Keratinocyte (primary cell): ENCODE data around the gene ABCA3. TPM values are rescaled to one million over a fixed set of nuclear protein-coding genes. Genes with fewer than 3 reads are reported as not detected.

ENCODE experiments used
- DNase-seq: peaks from one replicate; pipeline ENCODE4 v3.0.0-alpha.2; 2011; ENCODE audit warnings: low read depth, missing footprints, low spot score
- FAIRE-seq: peaks from 2 replicates; lab custom pipeline; 2011; peaks lifted over from hg19 to GRCh38; lab: Jason Lieb, UNC
- H2AFZ ChIP-seq: 2 replicates; pipeline ENCODE4 v1.6.0; 2012; ENCODE audit warnings: low read length, control low read depth, inconsistent platforms; ENCODE audit not compliant: control insufficient read depth
- H3K27ac ChIP-seq: 2 replicates; pipeline ENCODE4 v1.5.1; 2011; ENCODE audit warnings: low read length; ENCODE audit not compliant: control insufficient read depth, insufficient read depth
- H3K27me3 ChIP-seq: 3 replicates; pipeline ENCODE4 v1.6.0; 2011; ENCODE audit warnings: low read length; ENCODE audit not compliant: control insufficient read depth, insufficient read depth; ENCODE audit errors: extremely low read depth
- H3K36me3 ChIP-seq, 2 experiments: 2 replicates in 1 of 2; 3 replicates in 1 of 2; pipeline ENCODE4 v1.5.1; 2011; ENCODE audit warnings: low read length in 2 of 2, mild to moderate bottlenecking in 1 of 2; ENCODE audit not compliant: control insufficient read depth in 2 of 2, insufficient read depth in 2 of 2; ENCODE audit errors: extremely low read depth in 1 of 2
- H3K4me1 ChIP-seq: 3 replicates; pipeline ENCODE4 v1.5.1; 2011; ENCODE audit warnings: low read length; ENCODE audit not compliant: control insufficient read depth, insufficient read depth; ENCODE audit errors: extremely low read depth
- H3K4me2 ChIP-seq: 3 replicates; pipeline ENCODE4 v1.6.0; 2011; ENCODE audit warnings: low read depth, low read length; ENCODE audit not compliant: control insufficient read depth, insufficient read depth; ENCODE audit errors: extremely low read depth
- H3K4me3 ChIP-seq, 3 experiments: fragments of 200-600 bp in 1 of 3; sonication (generic) in 1 of 3; 2 replicates in 2 of 3; 3 replicates in 1 of 3; pipeline ENCODE4 v1.5.1; 2011 to 2016; ENCODE audit warnings: low read length in 3 of 3, mild to moderate bottlenecking in 3 of 3, control low read depth in 2 of 3, inconsistent platforms in 1 of 3, low read depth in 1 of 3, mixed read lengths in 1 of 3, mixed run types in 1 of 3, moderate library complexity in 1 of 3; ENCODE audit not compliant: control insufficient read depth in 2 of 3, insufficient read depth in 2 of 3; ENCODE audit errors: extremely low read depth in 1 of 3
- H3K79me2 ChIP-seq: 2 replicates; pipeline ENCODE4 v1.6.0; 2012; ENCODE audit warnings: low read length; ENCODE audit not compliant: control insufficient read depth, insufficient read depth
- H3K9ac ChIP-seq: 3 replicates; pipeline ENCODE4 v1.6.0; 2011; ENCODE audit warnings: low read length; ENCODE audit not compliant: control insufficient read depth, insufficient read depth; ENCODE audit errors: extremely low read depth
- H3K9me1 ChIP-seq: 3 replicates; pipeline ENCODE4 v1.6.0; 2011; ENCODE audit warnings: low read length; ENCODE audit not compliant: control insufficient read depth, insufficient read depth; ENCODE audit errors: extremely low read depth
- H3K9me3 ChIP-seq: 2 replicates; pipeline ENCODE4 v1.5.1; 2012; ENCODE audit warnings: low read depth, low read length; ENCODE audit not compliant: control insufficient read depth
- H4K20me1 ChIP-seq: 3 replicates; pipeline ENCODE4 v1.6.0; 2011; ENCODE audit warnings: low read length; ENCODE audit not compliant: control insufficient read depth, insufficient read depth; ENCODE audit errors: extremely low read depth
- CTCF ChIP-seq, 3 experiments: IDR thresholded peaks in 1 of 3; conservative IDR thresholded peaks in 1 of 3; optimal IDR thresholded peaks in 1 of 3; 2 replicates in 2 of 3; 3 replicates in 1 of 3; pipeline versions ENCODE3 to v1.5.1; 2011; ENCODE audit warnings: low read length in 3 of 3, mild to moderate bottlenecking in 3 of 3, moderate library complexity in 2 of 3, control low read depth in 1 of 3, inconsistent platforms in 1 of 3; ENCODE audit not compliant: insufficient read depth in 2 of 3; ENCODE audit errors: extremely low read depth in 1 of 3
- EZH2 ChIP-seq: IDR thresholded peaks from one replicate; pipeline ENCODE4 v1.6.1; 2012; ENCODE audit warnings: inconsistent platforms, mild to moderate bottlenecking, low read length, moderate library complexity
- dilution Hi-C: fragments of 300-500 bp; cut with MboI; formaldehyde crosslinking; loops from one replicate; pipeline ENCODE4 v1.7.0; 2020; ENCODE audit warnings: low sequenced_read_pairs; ENCODE audit not compliant: extremely low pct_ligation_motif_present
- polyA plus RNA-seq, 5 experiments: library from polyadenylated mRNA; depleted of rRNA in 3 of 5; stranded (reverse) in 3 of 5; stranded (forward) in 1 of 5; unstranded in 1 of 5; fragments of >200 nt; gene quantifications; 1 replicate in 1 of 5; 2 replicates in 3 of 5; 3 replicates in 1 of 5; pipeline versions ENCODE4 v1.2.1 to v1.2.3, GENCODE V29; 2011 to 2012; ENCODE audit warnings: missing spikeins in 2 of 5, low read depth in 1 of 5, low replicate concordance in 1 of 5

The ABCA3 gene
- polyA plus RNA-seq, 1 donor (not counting 4 experiments of a cell fraction or from before 2014, with no cell fraction given) = 0.08 TPM

- dilution Hi-C loops = no loop called here
- Histone ChIP-seq H3K79me2 (no peaks in the 10 kb centered on the region), H3K27ac (no peak overlapping the region), H3K4me1 (no peaks in the 10 kb centered on the region), H3K36me3 (no peaks in the 10 kb centered on the region), H3K4me2 (no peak overlapping the region), H3K9me3 (no peaks in the 10 kb centered on the region), H3K4me3 (no peak overlapping the region), H4K20me1 (no peaks in the 10 kb centered on the region), H3K27me3 (no peaks in the 10 kb centered on the region), H2AFZ (no peak overlapping the region), H3K9me1 (no peaks in the 10 kb centered on the region), H3K9ac (no peak overlapping the region)
- no peak for FAIRE-seq
- DNase-seq = no peak
- TF ChIP-seq CTCF (optimal IDR thresholded peaks at IDR 0.05 in 1 of 3, IDR thresholded peaks at IDR 0.05 in 1 of 3, conservative IDR thresholded peaks at IDR 0.05 in 1 of 3; ENCODE audit: extremely low read depth in 1 of 3, insufficient read depth in 2 of 3, low read length in 3 of 3) = no peak
- TF ChIP-seq EZH2 = no peak
Measured at GRCh38 chr16:2292221-2292620, 48.3 kb downstream of the ABCA3 start.

- no peaks in the 10 kb centered on the region for H3K36me3 ChIP-seq
- no peaks in the 10 kb centered on the region for H3K9me1 ChIP-seq
- FAIRE-seq = no peak
Measured at GRCh38 chr16:2289282-2289681, 51.2 kb downstream of the ABCA3 start.

More at GRCh38 chr16:2289282-2289681, 51.2 kb downstream of the ABCA3 start:
- Histone ChIP-seq H4K20me1 (no peaks in the 10 kb centered on the region), H3K79me2 (no peaks in the 10 kb centered on the region), H3K4me1 (peaks cover 3% of the 10 kb centered on the region), H2AFZ (no peak overlapping the region), H3K9me3 (no peaks in the 10 kb centered on the region), H3K9ac (no peak overlapping the region), H3K4me2 (no peak overlapping the region), H3K27ac (no peak overlapping the region), H3K27me3 (peaks cover 4% of the 10 kb centered on the region), H3K4me3 (no peak overlapping the region)
- DNase-seq = no peak
- no peak for TF ChIP-seq EZH2
- no peak for TF ChIP-seq CTCF (optimal IDR thresholded peaks at IDR 0.05 in 1 of 3, IDR thresholded peaks at IDR 0.05 in 1 of 3, conservative IDR thresholded peaks at IDR 0.05 in 1 of 3; ENCODE audit: extremely low read depth in 1 of 3, insufficient read depth in 2 of 3, low read length in 3 of 3)
- dilution Hi-C loops = no loop called here
